HG02938 (cell line): ENCODE data around the gene TAS2R9.
"Not testable (repeated sequence)": the region's sequence is repeated elsewhere in the genome, so short reads cannot be mapped to it uniquely, and the experiment has no call there.

Experiments
- ATAC-seq: cut with Tn5 transposase; IDR thresholded peaks from one replicate; pipeline ENCODE4 v1.9.1; 2021; ENCODE audit warnings: mild to moderate bottlenecking, moderate library complexity; ENCODE audit not compliant: unreplicated experiment

Gene TAS2R9, protein sequence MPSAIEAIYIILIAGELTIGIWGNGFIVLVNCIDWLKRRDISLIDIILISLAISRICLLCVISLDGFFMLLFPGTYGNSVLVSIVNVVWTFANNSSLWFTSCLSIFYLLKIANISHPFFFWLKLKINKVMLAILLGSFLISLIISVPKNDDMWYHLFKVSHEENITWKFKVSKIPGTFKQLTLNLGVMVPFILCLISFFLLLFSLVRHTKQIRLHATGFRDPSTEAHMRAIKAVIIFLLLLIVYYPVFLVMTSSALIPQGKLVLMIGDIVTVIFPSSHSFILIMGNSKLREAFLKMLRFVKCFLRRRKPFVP

DNA sequence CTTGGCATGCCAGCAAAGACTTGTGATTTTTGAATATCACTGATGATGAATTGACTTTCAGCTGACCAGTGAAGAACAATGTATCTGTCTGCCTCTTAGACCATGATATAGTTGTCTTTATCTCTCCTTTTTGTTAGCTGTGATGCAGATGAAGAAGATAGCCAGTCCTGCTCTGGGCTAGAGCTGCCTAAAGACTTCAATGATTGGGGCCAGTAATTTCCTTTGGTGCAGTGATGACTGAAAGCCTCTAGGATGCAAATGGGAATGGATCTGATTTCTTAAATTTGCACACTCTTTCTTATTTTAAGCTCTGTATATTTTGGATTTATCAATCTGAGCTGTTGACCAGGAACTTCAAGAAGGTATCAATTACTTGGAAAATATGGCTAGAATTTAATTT is at the start of gene TAS2R9:
Gene TAS2R9 (minus strand): TSS at position 101 of the 400 bp plus-strand sequence. CDS start 93 bp downstream, at position 8.
- ATAC-seq: no peak

DNA sequence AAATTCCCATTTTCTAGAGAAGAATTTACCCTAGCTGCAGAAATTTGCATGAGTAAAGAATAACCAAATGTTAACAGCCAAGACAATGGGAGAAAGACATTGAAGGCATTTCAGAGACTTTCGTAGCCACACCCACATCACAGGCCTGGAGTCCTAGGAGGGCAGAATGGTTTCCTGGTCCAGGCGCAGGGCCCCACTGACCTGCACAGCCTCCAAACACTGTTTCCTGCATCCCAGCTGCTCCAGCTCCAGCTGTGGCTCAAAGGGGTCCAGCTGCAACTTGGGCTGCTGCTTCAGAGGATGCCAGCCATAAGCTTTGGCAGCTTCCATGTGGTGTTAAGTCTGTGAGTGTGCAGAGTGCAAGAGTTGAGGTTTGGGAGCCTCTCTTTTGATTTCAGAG is 45.8 kb upstream of the TAS2R9 start:
- ATAC-seq: no peak

DNA sequence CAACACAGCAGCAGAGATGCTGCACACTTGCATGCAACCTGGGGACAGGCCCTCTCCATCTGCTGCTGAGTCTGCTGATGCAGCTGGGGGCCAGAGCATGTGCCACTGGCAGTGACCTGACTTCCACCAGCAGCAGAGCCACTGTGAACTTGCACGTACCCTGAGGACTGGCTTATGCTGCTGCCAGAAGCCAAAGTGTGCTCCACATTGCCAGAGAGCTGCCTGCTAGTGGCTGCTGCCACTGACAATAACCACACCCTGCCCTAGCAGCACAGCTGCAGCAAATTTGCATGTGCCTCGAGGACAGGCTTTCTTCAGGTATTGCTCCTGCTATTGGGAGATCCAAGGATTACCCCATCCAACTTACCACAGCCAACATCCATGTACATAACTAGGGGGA is 43.8 kb upstream of the TAS2R9 start:
- no peak for ATAC-seq

- no peak for ATAC-seq
Observed at GRCh38 chr12:10851243-10851858, 41.4 kb upstream of the TAS2R9 start.

- peak; percentile 60 for ATAC-seq
Observed at GRCh38 chr12:10849425-10849878, 39.5 kb upstream of the TAS2R9 start, which contains the start of gene PRR4. TSS of gene PRR4 (minus strand) at chr12:10849475. CDS start at chr12:10849437, 38 bp downstream.

GRCh38 chr12:10847744-10848143 is 37.8 kb upstream of the TAS2R9 start:
- ATAC-seq: no peak

GRCh38 chr12:10842862-10843261 is 32.9 kb upstream of the TAS2R9 start:
- ATAC-seq: no peak

DNA sequence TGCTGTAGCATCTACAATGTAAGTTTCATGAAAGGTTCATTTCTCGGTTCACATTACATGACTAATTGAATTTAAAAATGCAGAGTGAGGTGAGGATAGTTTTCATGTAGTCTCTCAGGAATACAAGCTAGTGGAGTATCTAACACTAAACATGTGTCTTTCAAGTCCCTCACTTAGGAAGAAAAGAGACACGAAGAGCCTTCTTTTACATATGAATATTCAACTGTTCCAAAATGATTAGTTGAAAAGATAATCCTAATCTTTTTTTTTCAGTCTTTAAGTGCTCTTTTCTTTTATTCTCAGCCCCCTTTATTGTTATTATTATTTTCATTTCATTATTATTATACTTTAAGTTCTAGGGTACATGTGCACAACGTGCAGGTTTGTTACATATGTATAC is 28.5 kb upstream of the TAS2R9 start:
- no peak for ATAC-seq

DNA sequence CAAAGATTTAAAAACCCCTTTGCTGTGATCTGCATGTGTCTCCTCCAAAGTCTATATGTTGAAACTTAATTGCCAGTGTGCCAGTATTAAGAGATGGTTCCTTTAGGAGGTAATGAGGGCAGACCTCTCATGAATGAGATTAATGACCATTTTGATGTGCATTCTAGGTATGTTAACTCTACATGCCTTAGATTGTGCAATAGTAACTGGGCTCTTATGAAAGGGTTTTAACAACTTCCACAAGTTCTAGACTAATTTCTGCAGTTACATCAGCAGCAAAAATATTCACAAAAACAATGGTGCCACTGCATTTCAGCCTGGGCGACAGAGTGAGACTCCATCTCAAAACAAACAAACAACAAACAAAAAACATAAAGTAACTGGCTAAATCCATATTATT is 20.0 kb upstream of the TAS2R9 start:
- no peak for ATAC-seq

DNA sequence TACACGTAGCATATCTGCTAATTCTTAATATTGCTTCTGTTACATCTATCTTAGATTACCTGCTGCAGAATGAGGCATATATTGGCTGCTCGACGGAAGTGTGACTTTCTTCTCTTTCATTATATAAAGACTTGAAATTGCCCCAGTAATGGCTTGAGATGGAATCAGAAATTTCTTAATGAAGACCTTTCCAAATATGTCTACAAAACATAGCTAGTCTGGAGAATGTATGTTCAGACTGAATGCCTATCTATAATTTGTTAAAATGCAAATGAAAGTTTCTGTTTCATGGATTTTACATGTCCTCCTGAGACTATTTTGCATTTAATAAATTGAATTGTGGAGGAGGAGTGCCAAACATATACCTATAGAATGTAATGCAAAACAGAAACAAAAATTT is 16.3 kb upstream of the TAS2R9 start, which contains the start of gene TAS2R10:
Gene TAS2R10 (minus strand): TSS at position 101 of the 400 bp plus-strand sequence. CDS start 89 bp downstream, at position 12.
- ATAC-seq: no peak

DNA sequence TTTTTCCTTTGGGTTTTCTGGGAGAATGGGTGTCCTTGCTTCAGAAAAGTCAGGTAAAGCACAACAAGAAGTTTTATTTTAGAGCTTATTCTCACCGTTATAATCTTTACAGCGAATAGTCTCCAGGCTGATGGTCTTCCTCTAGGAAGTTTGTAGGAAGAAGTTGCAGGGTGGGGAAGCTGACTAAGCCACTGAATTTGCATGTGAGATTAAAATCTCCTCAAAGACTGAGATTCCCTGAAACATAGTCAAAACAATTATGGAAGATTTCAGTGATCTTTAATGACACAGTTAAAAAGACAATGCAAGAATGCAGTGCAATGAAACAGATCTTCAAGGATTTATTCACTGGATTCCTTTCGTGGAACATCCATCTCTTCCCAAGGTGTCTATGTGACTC is 15.0 kb upstream of the TAS2R9 start:
- ATAC-seq: no peak

- no peak for ATAC-seq
Observed at GRCh38 chr12:10811883-10812536, 2.0 kb upstream of the TAS2R9 start.

DNA sequence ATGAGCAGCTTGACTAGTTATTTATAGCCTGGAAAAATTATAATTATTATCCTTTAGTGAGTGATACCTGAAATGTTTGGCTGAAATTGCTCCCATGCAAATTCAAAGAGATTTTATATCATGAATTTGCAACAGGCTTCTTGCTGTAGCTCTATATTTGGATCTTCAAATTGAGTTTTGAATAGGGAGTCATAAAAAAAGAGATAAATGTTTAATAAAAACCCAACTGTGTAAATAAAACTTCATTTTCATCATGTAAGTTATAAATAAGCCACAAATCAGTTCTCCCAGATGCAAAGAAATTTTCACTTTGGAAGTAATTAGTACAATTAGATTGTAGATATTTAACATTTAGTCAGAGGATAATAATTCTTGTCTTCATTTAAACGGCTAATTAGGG is 2.8 kb downstream of the TAS2R9 start, which contains the start of gene TAS2R8:
Gene TAS2R8 (minus strand): TSS at position 101 of the 400 bp plus-strand sequence. CDS start 306 bp downstream, outside the sequence.
- no peak for ATAC-seq

DNA sequence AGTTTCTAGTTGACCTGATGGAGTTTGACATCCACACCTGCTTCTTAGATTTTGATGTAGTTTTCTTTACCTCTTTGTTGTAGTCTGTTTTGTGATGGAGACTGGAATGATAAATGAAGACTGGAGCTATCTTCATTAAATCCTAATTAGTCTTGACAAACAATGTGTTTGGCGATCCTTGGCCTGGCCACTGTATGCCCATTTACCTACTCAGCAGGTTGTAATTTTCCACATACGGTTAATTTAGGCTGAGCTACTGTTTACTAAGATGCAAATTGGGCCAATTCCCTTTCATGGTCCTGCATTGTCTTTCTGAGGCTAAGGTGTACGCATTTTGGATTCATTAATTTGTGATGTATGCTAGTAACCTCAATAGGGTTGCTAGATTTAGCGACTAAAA is 7.4 kb downstream of the TAS2R9 start, which contains the start of gene TAS2R7:
Gene TAS2R7 (minus strand): TSS at position 41 of the 400 bp plus-strand sequence. CDS start 57 bp downstream, outside the sequence.
- ATAC-seq: no peak

- ATAC-seq: no peak
Observed at GRCh38 chr12:10801741-10802140, 8.2 kb downstream of the TAS2R9 start.

GRCh38 chr12:10794222-10794621 is 15.7 kb downstream of the TAS2R9 start:
- no peak for ATAC-seq

DNA sequence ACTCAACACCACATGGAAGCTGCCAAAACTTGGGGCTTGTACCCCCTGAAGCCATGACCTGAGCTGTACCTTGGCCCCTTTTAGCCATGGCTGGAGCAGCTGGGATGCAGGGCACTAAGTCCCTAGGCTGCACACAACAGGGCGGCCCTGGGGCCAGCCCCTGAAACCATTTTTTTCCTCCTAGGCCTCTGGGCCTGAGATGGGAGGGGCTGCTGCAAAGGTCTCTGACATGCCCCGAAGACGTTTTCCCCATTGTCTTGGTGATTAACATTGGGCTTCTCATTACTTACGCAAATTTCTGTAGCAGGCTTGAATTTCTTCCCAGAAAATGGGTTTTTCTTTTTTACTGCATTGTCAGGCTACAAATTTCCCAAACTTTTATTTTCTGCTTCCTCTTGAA is 18.2 kb downstream of the TAS2R9 start:
- ATAC-seq: not testable (repeated sequence)

- ATAC-seq: no peak
Observed at GRCh38 chr12:10783252-10783651, 26.7 kb downstream of the TAS2R9 start.

GRCh38 chr12:10779103-10779502 is 30.9 kb downstream of the TAS2R9 start:
- ATAC-seq: no peak

GRCh38 chr12:10771132-10771733 is 38.7 kb downstream of the TAS2R9 start:
- no peak for ATAC-seq

- ATAC-seq: no peak
Observed at GRCh38 chr12:10759657-10760056, 50.3 kb downstream of the TAS2R9 start.
